Measurements from ENCODE around the gene NRF1. TPM values are rescaled to one million over a fixed set of nuclear protein-coding genes. Genes with fewer than 3 reads are reported as not detected.

Gene NRF1
- total RNA-seq, 1 experiment from 2014 or later: 19.3 TPM

DNA sequence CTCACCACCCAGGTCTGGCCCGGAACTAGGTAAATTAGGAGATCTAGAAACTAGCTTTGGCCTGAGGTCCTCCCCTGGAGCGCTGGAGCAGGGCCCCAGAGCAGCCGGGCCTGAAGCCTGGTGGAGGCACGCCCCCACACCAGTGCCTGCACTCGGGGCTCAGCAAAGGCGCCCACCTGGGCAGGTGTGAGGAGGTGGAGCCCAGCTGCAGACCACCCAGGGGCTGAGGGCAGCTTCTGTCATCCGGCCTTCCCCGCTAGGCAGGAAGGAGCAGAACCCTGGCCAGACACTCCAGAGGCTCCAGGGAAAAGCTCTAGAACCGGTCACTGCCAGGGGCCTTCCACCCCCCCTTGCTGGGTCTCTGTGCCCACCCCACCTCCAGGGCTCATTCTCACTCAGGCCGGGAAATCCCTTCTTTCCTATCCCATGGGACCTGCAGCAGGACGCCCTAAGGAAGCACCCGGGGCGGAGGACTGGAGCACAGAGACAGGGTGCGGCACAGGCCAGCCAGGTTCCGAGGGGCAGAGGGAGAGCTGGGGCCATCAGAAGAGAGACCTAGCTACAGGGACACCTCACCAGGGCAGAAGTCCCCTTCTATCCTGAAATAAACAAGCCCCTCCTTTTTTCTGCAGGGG is 161.2 kb downstream of the NRF1 start:
- H2BK5ac ChIP-seq (ENCODE audit: insufficient read length, low read length): no peak overlapping the region
- peaks cover 7% of the 10 kb centered on the region; the same call in 1 of the 2 replicates for H3K27me3 ChIP-seq (ENCODE audit: insufficient read depth, low read length)
- no peak overlapping the region for H3K4me2 ChIP-seq (ENCODE audit: insufficient read depth, insufficient read length, low read length)
- H2BK120ac ChIP-seq (ENCODE audit: low read depth, low read length, poor library complexity, severe bottlenecking): no peak overlapping the region
- H3K27ac Mint-ChIP-seq: no peak overlapping the region; a peak in 1 of 7 replicates
- no CpG with 5 or more reads among the region's 15 CpGs for WGBS (ENCODE audit: extremely low coverage, insufficient read length, low lambda C conversion rate)
- H3K23ac ChIP-seq (ENCODE audit: insufficient read length, low read depth, low read length): no peak overlapping the region
- no peak overlapping the region for H2BK20ac ChIP-seq (ENCODE audit: low read depth, low read length, poor library complexity, severe bottlenecking)
- no peak overlapping the region for H3K56ac ChIP-seq (ENCODE audit: insufficient read length, low read depth, low read length)
- H4K20me1 ChIP-seq (ENCODE audit: control insufficient read depth, insufficient read depth, insufficient read length): no peaks in the 10 kb centered on the region
- no peak overlapping the region for H3K4ac ChIP-seq (ENCODE audit: low read depth, low read length)
- H3K14ac ChIP-seq (ENCODE audit: insufficient read depth, low read length): 0 out of 2 replicates have a peak overlapping the region, but pooled peaks have one; percentile 31
- no peak overlapping the region for H3K4me3 Mint-ChIP-seq
- peaks cover 0 to 10% (median 6%) of the 10 kb centered on the region in 3 experiments; a peak in 2 of 7 replicates for H3K36me3 Mint-ChIP-seq (ENCODE audit: insufficient read depth in 1 of 3, low read depth in 3 of 3)
- H3T11ph ChIP-seq (ENCODE audit: low read length): no peak overlapping the region
- no peak overlapping the region for H4K5ac ChIP-seq (ENCODE audit: insufficient read length, low read depth, low read length)
- no peaks in the 10 kb centered on the region for H3K9me3 ChIP-seq (ENCODE audit: control insufficient read depth, low read depth, low read length)
- TF ChIP-seq, protein P1, sequence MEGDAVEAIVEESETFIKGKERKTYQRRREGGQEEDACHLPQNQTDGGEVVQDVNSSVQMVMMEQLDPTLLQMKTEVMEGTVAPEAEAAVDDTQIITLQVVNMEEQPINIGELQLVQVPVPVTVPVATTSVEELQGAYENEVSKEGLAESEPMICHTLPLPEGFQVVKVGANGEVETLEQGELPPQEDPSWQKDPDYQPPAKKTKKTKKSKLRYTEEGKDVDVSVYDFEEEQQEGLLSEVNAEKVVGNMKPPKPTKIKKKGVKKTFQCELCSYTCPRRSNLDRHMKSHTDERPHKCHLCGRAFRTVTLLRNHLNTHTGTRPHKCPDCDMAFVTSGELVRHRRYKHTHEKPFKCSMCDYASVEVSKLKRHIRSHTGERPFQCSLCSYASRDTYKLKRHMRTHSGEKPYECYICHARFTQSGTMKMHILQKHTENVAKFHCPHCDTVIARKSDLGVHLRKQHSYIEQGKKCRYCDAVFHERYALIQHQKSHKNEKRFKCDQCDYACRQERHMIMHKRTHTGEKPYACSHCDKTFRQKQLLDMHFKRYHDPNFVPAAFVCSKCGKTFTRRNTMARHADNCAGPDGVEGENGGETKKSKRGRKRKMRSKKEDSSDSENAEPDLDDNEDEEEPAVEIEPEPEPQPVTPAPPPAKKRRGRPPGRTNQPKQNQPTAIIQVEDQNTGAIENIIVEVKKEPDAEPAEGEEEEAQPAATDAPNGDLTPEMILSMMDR (conservative IDR thresholded peaks at IDR 0.05): no peak
- no peak overlapping the region for H4K8ac ChIP-seq (replicated peaks; ENCODE audit: insufficient read length, low read depth, low read length)
- H3K79me2 ChIP-seq (ENCODE audit: insufficient read depth, low read length): no peaks in the 10 kb centered on the region; the same call in 1 of the 2 replicates
- H3K9ac ChIP-seq (ENCODE audit: extremely low read depth, insufficient read length, low read length): no peak overlapping the region
- no peak overlapping the region for H3K18ac ChIP-seq (ENCODE audit: insufficient read length, low read depth, low read length)
- H3K23me2 ChIP-seq (ENCODE audit: insufficient read length, low read depth, low read length, poor library complexity, severe bottlenecking): peaks cover 18% of the 10 kb centered on the region
- H3K27ac ChIP-seq (ENCODE audit: insufficient read length, low read depth, low read length): no peak overlapping the region
- no peak overlapping the region for H2AFZ ChIP-seq (ENCODE audit: low read length)
- H3K27me3 Mint-ChIP-seq (ENCODE audit: low read depth): peaks cover 44% of the 10 kb centered on the region
- H2BK12ac ChIP-seq (ENCODE audit: insufficient read length, low read depth, low read length): no peak overlapping the region
- no peak overlapping the region for H2BK15ac ChIP-seq (ENCODE audit: low read depth, low read length)
- H3K9me3 Mint-ChIP-seq: no peaks in the 10 kb centered on the region
- no peak overlapping the region for H2AK5ac ChIP-seq (ENCODE audit: insufficient read length, low read length)
- H4K91ac ChIP-seq (ENCODE audit: insufficient read length, low read depth, low read length): no peak overlapping the region
- H3K4me1 Mint-ChIP-seq: peaks cover 67 to 82% of the 10 kb centered on the region in 2 experiments
- peaks cover 21% of the 10 kb centered on the region; the same call in 1 of the 2 replicates for H3K4me1 ChIP-seq (ENCODE audit: insufficient read depth, low read length)
- no peak for DNase-seq
- no peaks in the 10 kb centered on the region for H3K79me1 ChIP-seq (ENCODE audit: insufficient read depth, low read depth, low read length, poor library complexity, severe bottlenecking)
